A673 (cell line): ENCODE measurements around the gene MAP3K9. TPM values are rescaled to one million over a fixed set of nuclear protein-coding genes. Genes with fewer than 3 reads are reported as not detected.
"Not testable (repeated sequence)": the region's sequence is repeated elsewhere in the genome, so short reads cannot be mapped to it uniquely, and the experiment has no call there.

Source experiments
- BruUV-seq: library from RNA; stranded (reverse); fragments of 400-500 nt; replicated peaks from 2 replicates; lab custom pipeline; 2021; lab: Mats Ljungman, UMichigan
- CTCF ChIA-PET: fragments of 300-600 bp; sonication (Branson Sonifier 250); formaldehyde crosslinking; loops from one replicate; lab custom pipeline; 2022; ENCODE audit warnings: antibody characterized with exemption; lab: Charles Lee
- POLR2A ChIA-PET: fragments of 300-600 bp; sonication (Branson Sonifier 250); formaldehyde crosslinking; loops from one replicate; lab custom pipeline; 2022; ENCODE audit warnings: antibody characterized with exemption; ENCODE audit not compliant: low non-redundant PET; lab: Charles Lee
- DNase-seq: peaks from one replicate; pipeline ENCODE4 v3.0.0-alpha.2; 2015; ENCODE audit warnings: low spot score
- H3K27ac ChIP-seq: fragments of 200-600 bp; sonication (generic); 2 replicates; pipeline ENCODE4 v1.5.1; 2016; ENCODE audit warnings: mixed run types, low read depth, mild to moderate bottlenecking, mixed read lengths, antibody characterized with exemption, low read length; ENCODE audit not compliant: poor library complexity, severe bottlenecking
- H3K27me3 ChIP-seq: fragments of 200-600 bp; sonication (generic); replicated peaks from 2 replicates; pipeline ENCODE4 v1.6.1; 2017; ENCODE audit warnings: mixed run types, low read depth, mild to moderate bottlenecking, mixed read lengths, antibody characterized with exemption, low read length; ENCODE audit not compliant: insufficient read depth, poor library complexity
- H3K36me3 ChIP-seq: fragments of 200-600 bp; sonication (generic); 2 replicates; pipeline ENCODE4 v1.6.1; 2016; ENCODE audit warnings: mixed run types, mild to moderate bottlenecking, mixed read lengths, antibody characterized with exemption, low read length; ENCODE audit not compliant: insufficient read depth, poor library complexity, severe bottlenecking
- H3K4me1 ChIP-seq: fragments of 200-600 bp; sonication (generic); 2 replicates; pipeline ENCODE4 v1.6.1; 2017; ENCODE audit warnings: mixed run types, mild to moderate bottlenecking, mixed read lengths, antibody characterized with exemption, low read length; ENCODE audit not compliant: insufficient read depth, poor library complexity, severe bottlenecking
- H3K4me3 ChIP-seq: fragments of 200-600 bp; sonication (generic); 2 replicates; pipeline ENCODE4 v1.5.1; 2016; ENCODE audit warnings: low read depth, mixed run types, mild to moderate bottlenecking, mixed read lengths, low read length; ENCODE audit not compliant: poor library complexity, severe bottlenecking
- H3K9me3 ChIP-seq: fragments of 200-600 bp; sonication (generic); 2 replicates; pipeline ENCODE4 v1.6.1; 2016; ENCODE audit warnings: mixed run types, low read depth, mild to moderate bottlenecking, mixed read lengths, antibody characterized with exemption, low read length; ENCODE audit not compliant: poor library complexity, severe bottlenecking
- EZH2 ChIP-seq: fragments of 200-600 bp; sonication (generic); IDR thresholded peaks from 2 replicates; pipeline ENCODE4 v1.6.1; 2017; ENCODE audit warnings: borderline replicate concordance, low read depth, mild to moderate bottlenecking, mixed read lengths, antibody characterized with exemption, low read length; ENCODE audit not compliant: poor library complexity, severe bottlenecking
- intact Hi-C: fragments of 100-400 bp; cut with micrococcal nuclease; formaldehyde crosslinking; loops from one replicate; pipeline ENCODE4 v1.10.0; 2022; ENCODE audit not compliant: unreplicated experiment
- total RNA-seq: library from RNA; stranded (reverse); gene quantifications from 2 replicates; pipeline ENCODE4 v1.2.3, GENCODE V29; 2021
- TF ChIP-seq, protein P1 (sequence below): fragments of 300-800, 200-600 bp; sonication (generic); conservative IDR thresholded peaks from 2 replicates; pipeline ENCODE4 v1.5.1; 2017; ENCODE audit warnings: low read depth, mild to moderate bottlenecking, antibody characterized with exemption, low read length, moderate library complexity, mixed read lengths

MAP3K9 gene
- total RNA-seq, 1 experiment from 2014 or later, result 5.4 TPM

- CTCF ChIA-PET, result no interaction called here
- H3K4me3 ChIP-seq, result no peak overlapping the region
- no peaks in the 10 kb centered on the region for H3K27me3 ChIP-seq
- no peak for DNase-seq
- POLR2A ChIA-PET, result no interaction called here
- no peak overlapping the region for H3K27ac ChIP-seq
- intact Hi-C loops, result no loop called here
- H3K36me3 ChIP-seq, result no peaks in the 10 kb centered on the region
- no TSS peak for BruUV-seq
- no peak for TF ChIP-seq EZH2
- TF ChIP-seq, protein P1, sequence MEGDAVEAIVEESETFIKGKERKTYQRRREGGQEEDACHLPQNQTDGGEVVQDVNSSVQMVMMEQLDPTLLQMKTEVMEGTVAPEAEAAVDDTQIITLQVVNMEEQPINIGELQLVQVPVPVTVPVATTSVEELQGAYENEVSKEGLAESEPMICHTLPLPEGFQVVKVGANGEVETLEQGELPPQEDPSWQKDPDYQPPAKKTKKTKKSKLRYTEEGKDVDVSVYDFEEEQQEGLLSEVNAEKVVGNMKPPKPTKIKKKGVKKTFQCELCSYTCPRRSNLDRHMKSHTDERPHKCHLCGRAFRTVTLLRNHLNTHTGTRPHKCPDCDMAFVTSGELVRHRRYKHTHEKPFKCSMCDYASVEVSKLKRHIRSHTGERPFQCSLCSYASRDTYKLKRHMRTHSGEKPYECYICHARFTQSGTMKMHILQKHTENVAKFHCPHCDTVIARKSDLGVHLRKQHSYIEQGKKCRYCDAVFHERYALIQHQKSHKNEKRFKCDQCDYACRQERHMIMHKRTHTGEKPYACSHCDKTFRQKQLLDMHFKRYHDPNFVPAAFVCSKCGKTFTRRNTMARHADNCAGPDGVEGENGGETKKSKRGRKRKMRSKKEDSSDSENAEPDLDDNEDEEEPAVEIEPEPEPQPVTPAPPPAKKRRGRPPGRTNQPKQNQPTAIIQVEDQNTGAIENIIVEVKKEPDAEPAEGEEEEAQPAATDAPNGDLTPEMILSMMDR, result no peak
- peaks cover 16% of the 10 kb centered on the region for H3K4me1 ChIP-seq
- H3K9me3 ChIP-seq, result no peaks in the 10 kb centered on the region
Observed at GRCh38 chr14:70706177-70706576, 103.1 kb downstream of the MAP3K9 start.

GRCh38 chr14:70704960-70705359, 104.4 kb downstream of the MAP3K9 start:
- Histone ChIP-seq H3K27me3 (no peaks in the 10 kb centered on the region), H3K4me1 (peaks cover 16% of the 10 kb centered on the region), H3K36me3 (no peaks in the 10 kb centered on the region), H3K9me3 (no peaks in the 10 kb centered on the region), H3K27ac (no peak overlapping the region), H3K4me3 (no peak overlapping the region)
- no TSS peak for BruUV-seq
- DNase-seq, result no peak
- POLR2A ChIA-PET, result no interaction called here
- no peak for TF ChIP-seq EZH2
- TF ChIP-seq, protein P1, result no peak
- CTCF ChIA-PET, result no interaction called here
- intact Hi-C loops, result no loop called here

- CTCF ChIA-PET, BruUV-seq, DNase-seq, H3K36me3 ChIP-seq, H3K27ac ChIP-seq, H3K9me3 ChIP-seq, H3K27me3 ChIP-seq, intact Hi-C loops, H3K4me3 ChIP-seq: not testable (repeated sequence)
- POLR2A ChIA-PET, result interaction anchor here (0.7 kb wide), 1 partner anchor 123 kb away, joined by 6 read pairs; no protein-coding TSS in a partner anchor
- peaks cover 16% of the 10 kb centered on the region for H3K4me1 ChIP-seq
Observed at GRCh38 chr14:70703621-70704168, 105.6 kb downstream of the MAP3K9 start.

- Histone ChIP-seq H3K27ac (no peak overlapping the region), H3K9me3 (no peaks in the 10 kb centered on the region), H3K4me1 (peaks cover 10% of the 10 kb centered on the region), H3K27me3 (no peaks in the 10 kb centered on the region), H3K36me3 (no peaks in the 10 kb centered on the region), H3K4me3 (no peak overlapping the region)
- ChIA-PET POLR2A (no interaction called here), CTCF (no interaction called here)
- BruUV-seq, result no TSS peak
- no peak for DNase-seq
- intact Hi-C loops, result no loop called here
- TF ChIP-seq, protein P1, result no peak
- TF ChIP-seq EZH2, result no peak
Observed at GRCh38 chr14:70702161-70702560, 107.2 kb downstream of the MAP3K9 start.
